H1 (cell line): Measurements from ENCODE around the gene DUSP23. TPM values are rescaled to one million over a fixed set of nuclear protein-coding genes. Genes with fewer than 3 reads are reported as not detected.
A peak's percentile ranks its signal among the peaks of the same experiment; 100 is the strongest.

ENCODE experiments used
- CTCF ChIA-PET: fragments of 300-600 bp; sonication (Branson Sonifier 250); formaldehyde crosslinking; loops from one replicate; lab custom pipeline; 2021; ENCODE audit not compliant: partially characterized antibody; lab: Charles Lee
- POLR2A ChIA-PET: fragments of 300-600 bp; sonication (Branson Sonifier 250); formaldehyde crosslinking; loops from one replicate; lab custom pipeline; 2021; ENCODE audit warnings: inconsistent platforms; ENCODE audit not compliant: partially characterized antibody; lab: Charles Lee
- DNase-seq, 2 experiments: peaks; one replicate each; pipeline versions ENCODE4 v3.0.0 to v3.0.0-alpha.2; 2010 to 2022; ENCODE audit warnings: low spot score in 2 of 2, low read depth in 1 of 2, mixed read lengths in 1 of 2
- FAIRE-seq: peaks from 2 replicates; lab custom pipeline; 2011; peaks lifted over from hg19 to GRCh38; lab: Jason Lieb, UNC
- H2AFZ ChIP-seq: 2 replicates; pipeline ENCODE4 v1.8.1; 2012; ENCODE audit warnings: low read length, inconsistent platforms
- H2AK5ac ChIP-seq: 2 replicates; pipeline ENCODE4 v1.6.1; 2013; ENCODE audit warnings: low read depth, low read length
- H2BK120ac ChIP-seq: replicated peaks from 2 replicates; pipeline ENCODE3; 2013; ENCODE audit warnings: low read depth, low read length, inconsistent platforms
- H2BK12ac ChIP-seq: 2 replicates; pipeline ENCODE4 v1.6.1; 2013; ENCODE audit warnings: low read depth, low read length
- H2BK15ac ChIP-seq: 2 replicates; pipeline ENCODE4 v1.6.1; 2013; ENCODE audit warnings: low read length
- H2BK20ac ChIP-seq: 2 replicates; pipeline ENCODE4 v1.6.1; 2013; ENCODE audit warnings: low read length
- H2BK5ac ChIP-seq: 2 replicates; pipeline ENCODE4 v1.6.1; 2013; ENCODE audit warnings: low read depth, low read length
- H3K14ac ChIP-seq: 2 replicates; pipeline ENCODE4 v1.6.1; 2013; ENCODE audit warnings: inconsistent platforms; ENCODE audit not compliant: insufficient read length
- H3K18ac ChIP-seq: 2 replicates; pipeline ENCODE4 v1.6.1; 2013; ENCODE audit warnings: low read length; ENCODE audit errors: extremely low read depth
- H3K23ac ChIP-seq: 2 replicates; pipeline ENCODE4 v1.6.1; 2013; ENCODE audit warnings: inconsistent platforms; ENCODE audit not compliant: insufficient read length
- H3K23me2 ChIP-seq: 2 replicates; pipeline ENCODE4 v1.6.1; 2013; ENCODE audit warnings: low read depth, low read length
- H3K27ac ChIP-seq: 2 replicates; pipeline ENCODE4 v1.6.1; 2011; ENCODE audit warnings: low read depth, low read length, inconsistent platforms
- H3K27me3 ChIP-seq, 4 experiments: replicated peaks in 1 of 4; 1 replicate in 1 of 4; 2 replicates in 3 of 4; pipeline versions ENCODE4 v1.6.1 to v1.8.1; 2011 to 2013; ENCODE audit warnings: low read length in 3 of 4, mild to moderate bottlenecking in 3 of 4, inconsistent platforms in 2 of 4, mixed read lengths in 2 of 4, moderate library complexity in 1 of 4; ENCODE audit not compliant: control insufficient read depth in 3 of 4, insufficient read depth in 3 of 4; ENCODE audit errors: extremely low read depth in 1 of 4
- H3K36me3 ChIP-seq, 4 experiments: 2 replicates each; pipeline versions ENCODE4 v1.6.1 to v1.8.1; 2011 to 2013; ENCODE audit warnings: mild to moderate bottlenecking in 4 of 4, low read length in 3 of 4, moderate library complexity in 2 of 4, control low read depth in 1 of 4, inconsistent platforms in 1 of 4; ENCODE audit not compliant: insufficient read depth in 4 of 4, control insufficient read depth in 2 of 4
- H3K4ac ChIP-seq: replicated peaks from 2 replicates; pipeline ENCODE3; 2013; ENCODE audit warnings: low read length, low read depth, mixed read lengths, inconsistent platforms; ENCODE audit not compliant: insufficient read length
- H3K4me1 ChIP-seq, 4 experiments: replicated peaks in 1 of 4; 1 replicate in 1 of 4; 2 replicates in 3 of 4; pipeline versions ENCODE4 v1.6.1 to v1.8.1; 2011 to 2013; ENCODE audit warnings: low read length in 3 of 4, inconsistent platforms in 2 of 4, mixed read lengths in 1 of 4; ENCODE audit not compliant: insufficient read depth in 4 of 4, control insufficient read depth in 3 of 4
- H3K4me2 ChIP-seq, 2 experiments: 2 replicates each; pipeline versions ENCODE4 v1.6.1 to v1.8.1; 2011 to 2013; ENCODE audit warnings: low read depth in 2 of 2, low read length in 2 of 2, control low read depth in 1 of 2, inconsistent platforms in 1 of 2, mild to moderate bottlenecking in 1 of 2; ENCODE audit not compliant: insufficient read depth in 1 of 2
- H3K4me3 ChIP-seq, 4 experiments: fragments of 200-600, 300-600 bp in 1 of 4; sonication (generic), shearing (Covaris generic), sonication (Bioruptor Twin) in 1 of 4; 2 replicates each; pipeline versions ENCODE4 v1.5.1 to v1.8.1; 2011 to 2016; ENCODE audit warnings: low read length in 4 of 4, low read depth in 3 of 4, control low read depth in 2 of 4, inconsistent platforms in 2 of 4, mild to moderate bottlenecking in 2 of 4, mixed read lengths in 1 of 4, moderate library complexity in 1 of 4; ENCODE audit not compliant: insufficient read depth in 2 of 4; ENCODE audit errors: extremely low read depth in 1 of 4
- H3K56ac ChIP-seq: replicated peaks from 2 replicates; pipeline ENCODE3; 2013; ENCODE audit warnings: low read depth, mild to moderate bottlenecking, mixed read lengths, low read length, inconsistent platforms; ENCODE audit not compliant: insufficient read length
- H3K79me1 ChIP-seq: 2 replicates; pipeline ENCODE4 v1.6.1; 2013; ENCODE audit warnings: low read depth, low read length, control low read depth
- H3K79me2 ChIP-seq, 2 experiments: 2 replicates each; pipeline versions ENCODE4 v1.6.1 to v1.8.1; 2012 to 2013; ENCODE audit warnings: low read length in 2 of 2, mild to moderate bottlenecking in 2 of 2, inconsistent platforms in 1 of 2; ENCODE audit not compliant: insufficient read depth in 2 of 2, control insufficient read depth in 1 of 2
- H3K9ac ChIP-seq, 4 experiments: replicated peaks in 1 of 4; 1 replicate in 1 of 4; 2 replicates in 3 of 4; pipeline versions ENCODE4 v1.6.1 to v1.8.1; 2011 to 2013; ENCODE audit warnings: low read depth in 3 of 4, low read length in 3 of 4, control low read depth in 2 of 4, mild to moderate bottlenecking in 2 of 4, moderate library complexity in 2 of 4, inconsistent platforms in 1 of 4; ENCODE audit errors: extremely low read depth in 1 of 4
- H3K9me3 ChIP-seq, 2 experiments: 2 replicates each; pipeline versions ENCODE4 v1.6.1 to v1.8.1; 2012 to 2013; ENCODE audit warnings: mild to moderate bottlenecking in 2 of 2, moderate library complexity in 2 of 2, control low read depth in 1 of 2, inconsistent platforms in 1 of 2, low read depth in 1 of 2, low read length in 1 of 2, mixed read lengths in 1 of 2; ENCODE audit not compliant: insufficient read depth in 2 of 2
- H4K20me1 ChIP-seq, 2 experiments: replicated peaks in 1 of 2; 2 replicates each; pipeline versions ENCODE3 to v1.8.1; 2011 to 2013; ENCODE audit warnings: inconsistent platforms in 2 of 2, low read length in 2 of 2, mild to moderate bottlenecking in 1 of 2; ENCODE audit not compliant: insufficient read depth in 2 of 2, control insufficient read depth in 1 of 2
- H4K5ac ChIP-seq: 2 replicates; pipeline ENCODE4 v1.6.1; 2013; ENCODE audit warnings: low read length, low read depth, mixed read lengths, inconsistent platforms; ENCODE audit not compliant: insufficient read length
- H4K8ac ChIP-seq: 2 replicates; pipeline ENCODE4 v1.8.0; 2013; ENCODE audit warnings: mild to moderate bottlenecking, moderate library complexity, low read length, inconsistent platforms; ENCODE audit not compliant: insufficient read depth; ENCODE audit errors: extremely low read depth
- H4K91ac ChIP-seq: replicated peaks from 2 replicates; pipeline ENCODE3; 2013; ENCODE audit warnings: low read length, mixed read lengths, inconsistent platforms; ENCODE audit not compliant: insufficient read length
- ASH2L ChIP-seq: fragments of 200-600, 300-600 bp; sonication (generic); IDR thresholded peaks from one replicate; pipeline ENCODE4 v1.7.1; 2017; ENCODE audit warnings: low read length
- RAD21 ChIP-seq, 2 experiments: IDR thresholded peaks in 1 of 2; conservative IDR thresholded peaks in 1 of 2; 2 replicates each; pipeline ENCODE4 v1.6.1; 2011; ENCODE audit warnings: low read depth in 2 of 2, low read length in 2 of 2, improper control_type of control experiment in 1 of 2, inconsistent platforms in 1 of 2, mild to moderate bottlenecking in 1 of 2, moderate library complexity in 1 of 2
- RFX5 ChIP-seq: IDR thresholded peaks from 2 replicates; pipeline ENCODE4 v1.6.1; 2011; ENCODE audit warnings: low read depth, low read length, improper control_type of control experiment, borderline replicate concordance
- SP4 ChIP-seq: IDR thresholded peaks from 2 replicates; pipeline ENCODE4 v1.6.1; 2012; ENCODE audit warnings: low read length, inconsistent platforms
- WGBS, 2 experiments: shearing (Covaris generic) in 1 of 2; methylation state at CpG; one replicate each; pipeline versions ENCODE4 v1.1.6 to v1.1.7; 2013 to 2015; ENCODE audit warnings: low lambda C conversion rate in 2 of 2, mixed read lengths in 2 of 2, inconsistent platforms in 1 of 2, low coverage in 1 of 2, missing lambda C conversion rate in 1 of 2; ENCODE audit not compliant: insufficient replicate concordance in 2 of 2, insufficient coverage in 1 of 2, insufficient read length in 1 of 2; ENCODE audit errors: extremely low coverage in 1 of 2, missing lambda C conversion rate in 1 of 2; 5-methylcytosine and 5-hydroxymethylcytosine counted together
- polyA plus RNA-seq, 7 experiments: library from polyadenylated mRNA; depleted of rRNA in 3 of 7; stranded (reverse) in 5 of 7; unstranded in 2 of 7; fragments of >200 nt in 5 of 7; fragments of 200-250 nt in 2 of 7; gene quantifications; 1 replicate in 5 of 7; 2 replicates in 1 of 7; 4 replicates in 1 of 7; pipeline versions ENCODE4 v1.2.1 to v1.2.3, GENCODE V29; 2011 to 2013; ENCODE audit warnings: missing spikeins in 2 of 7, mixed read lengths in 2 of 7
- total RNA-seq: library from RNA; stranded (reverse); fragmentation: NEBNext Ultra II Directional; extraction: Animal tissue kit (Norgen Biotek cat#: 25700); gene quantifications from 2 replicates; pipeline ENCODE4 v1.2.1, GENCODE V29; 2021
- TF ChIP-seq, protein P1 (sequence below), 3 experiments: IDR thresholded peaks; 1 replicate in 2 of 3; 2 replicates in 1 of 3; pipeline versions ENCODE4 v1.5.1 to v1.6.1; 2011; ENCODE audit warnings: low read length in 3 of 3, mild to moderate bottlenecking in 3 of 3, inconsistent platforms in 2 of 3, low read depth in 1 of 3, moderate library complexity in 1 of 3; ENCODE audit not compliant: insufficient read depth in 1 of 3; ENCODE audit errors: control extremely low read depth in 1 of 3
- TF ChIP-seq, protein P2 (sequence below): IDR thresholded peaks from 2 replicates; pipeline ENCODE4 v1.6.1; 2012; ENCODE audit warnings: inconsistent platforms
- TF ChIP-seq, protein P3 (sequence below): IDR thresholded peaks from 2 replicates; pipeline ENCODE4 v1.6.1; 2011; ENCODE audit warnings: low read length, improper control_type of control experiment

The DUSP23 gene
- total and polyA plus RNA-seq, 2 of the 8 experiments (the other 6 are each of a cell fraction or from before 2014, with no cell fraction given) = 45.8 to 80.1 TPM

DNA sequence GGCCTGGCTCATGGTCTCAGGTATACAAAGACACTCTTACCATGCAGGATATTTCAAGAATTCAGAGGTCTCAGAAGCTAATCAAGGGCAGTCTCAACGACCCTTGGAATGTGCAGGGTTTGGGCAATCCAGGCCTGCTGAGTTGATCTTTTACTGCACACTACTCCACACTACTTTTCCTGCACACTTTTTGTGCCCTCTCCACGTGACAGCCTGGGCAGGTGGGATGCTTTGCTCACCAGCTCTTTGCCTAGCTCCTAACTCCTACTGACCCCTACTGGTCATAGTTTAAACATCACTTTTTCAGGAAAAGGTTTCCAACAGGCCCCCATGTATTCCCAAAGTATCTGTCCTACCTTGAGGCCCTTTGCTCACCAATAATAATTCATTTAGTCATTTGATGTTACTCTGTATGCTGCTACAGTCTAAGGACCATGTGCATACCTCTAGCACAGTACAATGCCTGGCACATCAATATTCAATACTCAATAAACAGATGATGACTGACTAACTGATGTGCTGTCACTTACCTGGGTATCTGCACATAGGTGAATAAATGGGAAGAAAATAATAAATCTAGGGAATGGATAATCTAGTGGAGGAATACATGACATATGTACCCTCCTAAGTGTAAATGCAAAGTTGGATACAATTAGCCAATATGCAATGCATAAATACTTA, 9.6 kb downstream of the DUSP23 start:
- Histone ChIP-seq H3K14ac (no peak overlapping the region), H3K18ac (no peak overlapping the region), H4K20me1 (no peaks in the 10 kb centered on the region), H3K36me3 (no peaks in the 10 kb centered on the region), H3K27ac (no peak overlapping the region), H3K9me3 (no peaks in the 10 kb centered on the region), H2AK5ac (no peak overlapping the region), H4K8ac (no peak overlapping the region), H3K27me3 (no peaks in the 10 kb centered on the region), H3K4me3 (no peak overlapping the region), H3K9ac (no peak overlapping the region), H3K79me2 (no peaks in the 10 kb centered on the region), H3K4ac (no peak overlapping the region), H4K5ac (no peak overlapping the region), H2BK20ac (no peak overlapping the region), H3K79me1 (no peaks in the 10 kb centered on the region; the same call in 1 of the 2 replicates), H2BK120ac (no peak overlapping the region), H3K23ac (no peak overlapping the region), H3K56ac (no peak overlapping the region), H4K91ac (no peak overlapping the region), H3K4me1 (peaks cover 0 to 4% (median 0%) of the 10 kb centered on the region in 4 experiments; a peak in 1 of 7 replicates), H3K23me2 (no peaks in the 10 kb centered on the region; the same call in 1 of the 2 replicates), H3K4me2 (no peak overlapping the region), H2AFZ (0 out of 2 replicates have a peak overlapping the region, but pooled peaks have one; percentile 64), H2BK5ac (no peak overlapping the region), H2BK12ac (no peak overlapping the region), H2BK15ac (no peak overlapping the region)
- CTCF ChIA-PET = interaction anchor here (0.6 to 6.2 kb wide), 22 partner anchors 8 to 612 kb away, joined by 3 to 38 read pairs (median 4); partner anchors contain the start of genes DUSP23 and FCRL6
- POLR2A ChIA-PET = interaction anchor here (0.6 to 1.0 kb wide), 3 partner anchors 8 to 97 kb away, joined by 3 to 4 read pairs (median 4); no protein-coding TSS in a partner anchor
- DNase-seq = no peak
- peak; percentile 94 for FAIRE-seq
- 2% methylated on average over 2 of the region's 2 CpGs; no CpG with 5 or more reads in 1 of the 2 experiments for WGBS, 2 experiments
- TF ChIP-seq SP4 = no peak
- no peak for TF ChIP-seq ASH2L
- no peak for TF ChIP-seq RFX5
- peak; percentile 79 to 84 for TF ChIP-seq RAD21 (IDR thresholded peaks at IDR 0.05 in 1 of 2, conservative IDR thresholded peaks at IDR 0.05 in 1 of 2; ENCODE audit: low read depth in 2 of 2, low read length in 2 of 2)
- TF ChIP-seq, protein P1, sequence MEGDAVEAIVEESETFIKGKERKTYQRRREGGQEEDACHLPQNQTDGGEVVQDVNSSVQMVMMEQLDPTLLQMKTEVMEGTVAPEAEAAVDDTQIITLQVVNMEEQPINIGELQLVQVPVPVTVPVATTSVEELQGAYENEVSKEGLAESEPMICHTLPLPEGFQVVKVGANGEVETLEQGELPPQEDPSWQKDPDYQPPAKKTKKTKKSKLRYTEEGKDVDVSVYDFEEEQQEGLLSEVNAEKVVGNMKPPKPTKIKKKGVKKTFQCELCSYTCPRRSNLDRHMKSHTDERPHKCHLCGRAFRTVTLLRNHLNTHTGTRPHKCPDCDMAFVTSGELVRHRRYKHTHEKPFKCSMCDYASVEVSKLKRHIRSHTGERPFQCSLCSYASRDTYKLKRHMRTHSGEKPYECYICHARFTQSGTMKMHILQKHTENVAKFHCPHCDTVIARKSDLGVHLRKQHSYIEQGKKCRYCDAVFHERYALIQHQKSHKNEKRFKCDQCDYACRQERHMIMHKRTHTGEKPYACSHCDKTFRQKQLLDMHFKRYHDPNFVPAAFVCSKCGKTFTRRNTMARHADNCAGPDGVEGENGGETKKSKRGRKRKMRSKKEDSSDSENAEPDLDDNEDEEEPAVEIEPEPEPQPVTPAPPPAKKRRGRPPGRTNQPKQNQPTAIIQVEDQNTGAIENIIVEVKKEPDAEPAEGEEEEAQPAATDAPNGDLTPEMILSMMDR (IDR thresholded peaks at IDR 0.05; ENCODE audit: control extremely low read depth in 1 of 3, insufficient read depth in 1 of 3, low read depth in 1 of 3, low read length in 3 of 3) = peak; percentile 37 to 80 (median 65)
- TF ChIP-seq, protein P2, sequence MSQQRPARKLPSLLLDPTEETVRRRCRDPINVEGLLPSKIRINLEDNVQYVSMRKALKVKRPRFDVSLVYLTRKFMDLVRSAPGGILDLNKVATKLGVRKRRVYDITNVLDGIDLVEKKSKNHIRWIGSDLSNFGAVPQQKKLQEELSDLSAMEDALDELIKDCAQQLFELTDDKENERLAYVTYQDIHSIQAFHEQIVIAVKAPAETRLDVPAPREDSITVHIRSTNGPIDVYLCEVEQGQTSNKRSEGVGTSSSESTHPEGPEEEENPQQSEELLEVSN = peak; percentile 44; the same call in 1 of the 2 replicates
- TF ChIP-seq, protein P3, sequence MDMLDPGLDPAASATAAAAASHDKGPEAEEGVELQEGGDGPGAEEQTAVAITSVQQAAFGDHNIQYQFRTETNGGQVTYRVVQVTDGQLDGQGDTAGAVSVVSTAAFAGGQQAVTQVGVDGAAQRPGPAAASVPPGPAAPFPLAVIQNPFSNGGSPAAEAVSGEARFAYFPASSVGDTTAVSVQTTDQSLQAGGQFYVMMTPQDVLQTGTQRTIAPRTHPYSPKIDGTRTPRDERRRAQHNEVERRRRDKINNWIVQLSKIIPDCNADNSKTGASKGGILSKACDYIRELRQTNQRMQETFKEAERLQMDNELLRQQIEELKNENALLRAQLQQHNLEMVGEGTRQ = peak; percentile 86
